Activated CD4-positive, alpha-beta T cell treated with anti-CD3 and anti-CD28 coated beads, Interleukin-2, amount 50 U/mL, for 1 hour (primary cell): Measurements from ENCODE around the gene OS9.
"Not testable (repeated sequence)": the region's sequence is repeated elsewhere in the genome, so short reads cannot be mapped to it uniquely, and the experiment has no call there.

ENCODE experiments used
- DNase-seq: peaks from one replicate; pipeline ENCODE4 v3.0.0-alpha.2; 2020

The OS9 gene

GRCh38 chr12:57693659-57694458 lies at the start of gene OS9:
Gene OS9, plus strand, starts transcription at chr12:57694132. Its CDS starts 30 bp downstream, at chr12:57694162.
- peak; percentile 90 for DNase-seq

DNA sequence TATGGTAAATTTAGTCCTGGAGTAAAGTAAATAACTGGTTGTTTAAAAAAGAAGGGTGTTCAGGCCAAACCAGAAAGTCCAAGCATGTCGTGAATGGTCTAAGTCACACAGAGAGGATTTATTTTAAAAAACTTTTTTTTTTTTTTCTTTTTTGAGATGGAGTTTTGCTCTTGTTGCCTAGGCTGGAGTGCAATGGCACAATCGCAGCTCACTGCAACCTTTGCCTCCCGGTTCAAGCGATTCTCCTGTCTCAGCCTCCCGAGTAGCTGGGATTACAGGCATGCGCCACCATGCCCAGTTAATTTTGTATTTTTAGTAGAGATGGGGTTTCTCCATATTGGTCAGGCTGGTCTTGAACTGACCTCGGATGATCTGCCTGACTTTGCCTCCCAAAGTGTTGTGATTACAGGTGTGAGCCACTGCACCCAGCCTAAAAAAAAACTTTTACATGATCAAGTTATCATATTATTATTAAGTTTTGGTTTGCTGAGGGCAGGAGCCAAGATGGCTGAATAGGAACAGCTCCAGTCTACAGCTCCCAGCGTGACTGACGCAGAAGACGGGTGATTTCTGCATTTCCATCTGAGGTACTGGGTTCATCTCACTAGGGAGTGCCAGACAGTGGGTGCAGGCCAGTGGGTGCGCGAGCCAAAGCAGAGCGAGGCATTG lies 47.8 kb upstream of the OS9 start:
- not testable (repeated sequence) for DNase-seq

DNA sequence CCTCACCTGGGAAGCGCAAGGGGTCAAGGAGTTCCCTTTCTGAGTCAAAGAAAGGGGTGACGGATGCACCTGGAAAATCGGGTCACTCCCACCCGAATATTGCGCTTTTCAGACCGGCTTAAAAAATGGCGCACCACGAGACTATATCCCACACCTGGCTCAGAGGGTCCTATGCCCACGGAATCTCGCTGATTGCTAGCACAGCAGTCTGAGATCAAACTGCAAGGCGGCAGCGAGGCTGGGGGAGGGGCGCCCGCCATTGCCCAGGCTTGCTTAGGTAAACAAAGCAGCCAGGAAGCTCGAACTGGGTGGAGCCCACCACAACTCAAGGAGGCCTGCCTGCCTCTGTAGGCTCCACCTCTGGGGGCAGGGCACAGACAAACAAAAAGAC lies 47.3 kb upstream of the OS9 start:
- DNase-seq, result not testable (repeated sequence)

- no peak for DNase-seq
These were observed 39.9 kb upstream of the OS9 start for GRCh38 chr12:57654042-57654441.

- DNase-seq, result no peak
These were observed 38.2 kb upstream of the OS9 start for GRCh38 chr12:57655541-57656240.

- not testable (repeated sequence) for DNase-seq
These were observed 37.5 kb upstream of the OS9 start for GRCh38 chr12:57656408-57656807.

DNA sequence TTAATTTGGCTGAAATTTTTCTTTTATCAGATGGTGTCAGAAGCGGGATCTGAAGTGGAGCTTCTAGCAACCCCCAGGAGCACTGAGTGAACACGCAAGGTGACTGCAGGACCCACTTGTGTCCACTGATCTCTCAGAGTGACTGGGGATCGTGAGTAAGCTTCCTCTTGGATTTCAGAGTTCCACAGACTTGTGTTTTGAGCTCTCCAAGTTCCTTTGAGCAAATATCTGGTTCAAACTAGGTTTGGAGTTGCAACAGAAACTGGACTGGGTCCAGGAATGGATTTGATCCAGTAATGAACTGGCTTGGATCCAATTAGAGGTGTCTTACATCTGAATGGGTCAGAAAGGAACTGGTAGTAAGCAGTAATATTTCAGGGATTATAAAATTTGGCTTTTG lies 36.2 kb upstream of the OS9 start:
- DNase-seq, result no peak

DNA sequence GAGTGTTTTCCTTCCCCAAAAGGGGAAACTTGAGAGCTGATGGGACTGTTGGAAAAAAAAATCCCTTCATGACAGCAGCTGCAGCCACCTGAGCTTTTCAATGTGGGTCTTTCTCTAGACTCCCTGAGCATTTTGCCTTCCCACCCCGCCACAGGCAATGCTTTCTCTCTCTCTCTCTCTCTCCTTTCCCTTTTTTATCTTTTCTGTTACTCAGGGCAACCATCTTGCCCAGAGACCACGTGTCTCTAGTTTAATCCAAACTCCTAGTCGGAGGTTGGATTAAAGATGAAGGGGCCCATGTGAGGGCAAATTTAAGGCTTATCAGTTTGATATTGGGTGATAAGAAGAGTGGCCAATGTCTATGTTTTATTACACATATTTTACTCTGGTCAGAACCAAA lies 35.0 kb upstream of the OS9 start:
- no peak for DNase-seq

DNA sequence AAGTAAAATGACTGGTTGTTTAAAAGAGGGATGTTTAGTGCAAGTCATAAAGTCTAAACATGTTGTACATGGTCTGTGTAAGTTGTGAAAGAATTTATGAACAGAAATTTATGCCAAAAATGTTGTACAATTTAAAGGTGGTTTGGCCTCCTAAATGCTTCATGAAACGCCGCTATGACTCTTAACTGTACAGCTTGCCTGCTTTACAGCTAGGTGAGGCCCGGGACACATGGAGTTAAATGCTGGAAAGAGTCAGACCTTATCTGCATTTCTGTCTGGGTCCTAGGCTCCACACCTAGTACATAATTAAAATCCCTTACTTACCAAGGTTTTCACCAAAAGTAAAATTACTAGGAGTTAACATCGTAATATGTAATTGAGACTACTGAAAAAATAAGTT lies 32.6 kb upstream of the OS9 start:
- DNase-seq, result no peak

- not testable (repeated sequence) for DNase-seq
These were observed 28.7 kb upstream of the OS9 start for GRCh38 chr12:57665066-57665820.

DNA sequence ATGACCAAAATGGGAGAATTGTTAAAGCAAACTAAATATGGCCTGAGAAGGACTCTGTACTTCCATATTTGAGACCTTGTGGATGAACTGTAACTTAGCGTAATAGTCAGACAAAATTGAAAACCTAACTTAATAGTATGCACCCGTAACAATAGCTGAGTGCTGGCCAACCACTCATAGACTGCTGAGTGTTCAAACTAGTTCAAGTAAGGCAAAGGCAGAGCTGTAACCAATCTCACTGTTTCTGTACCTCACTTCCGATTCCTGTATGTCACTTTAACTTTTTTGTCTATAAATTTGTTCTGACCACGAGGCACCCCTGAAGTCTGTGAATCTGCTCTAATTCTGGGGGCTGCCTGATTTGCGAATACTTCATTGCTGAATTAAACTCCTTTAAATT lies 27.0 kb upstream of the OS9 start:
- DNase-seq, result no peak

GRCh38 chr12:57669691-57670090 lies 24.2 kb upstream of the OS9 start:
- not testable (repeated sequence) for DNase-seq

- not testable (repeated sequence) for DNase-seq
These were observed 22.1 kb upstream of the OS9 start for GRCh38 chr12:57671811-57672210.

DNA sequence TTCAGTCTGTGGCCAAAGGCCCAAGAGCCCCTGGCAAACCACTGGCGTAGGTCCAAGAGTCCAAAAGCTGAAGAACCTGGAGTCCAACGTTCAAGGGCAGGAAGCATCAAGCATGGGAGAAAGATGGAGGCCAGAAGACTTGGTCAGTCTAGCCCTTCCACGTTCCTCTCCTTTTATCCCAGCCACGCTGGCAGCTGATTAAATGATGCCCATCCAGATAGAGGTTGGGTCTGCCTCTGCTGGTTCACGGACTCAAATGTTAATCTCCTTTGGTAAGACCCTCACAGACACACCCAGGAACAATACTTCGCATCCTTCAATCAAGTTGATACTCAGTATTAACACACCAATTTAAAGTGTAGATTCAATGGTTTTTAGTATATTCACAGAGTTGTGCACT lies 21.1 kb upstream of the OS9 start:
- no peak for DNase-seq

- no peak for DNase-seq
These were observed 19.2 kb upstream of the OS9 start for GRCh38 chr12:57674691-57675090.

- not testable (repeated sequence) for DNase-seq
These were observed 16.0 kb upstream of the OS9 start for GRCh38 chr12:57677947-57678346.

DNA sequence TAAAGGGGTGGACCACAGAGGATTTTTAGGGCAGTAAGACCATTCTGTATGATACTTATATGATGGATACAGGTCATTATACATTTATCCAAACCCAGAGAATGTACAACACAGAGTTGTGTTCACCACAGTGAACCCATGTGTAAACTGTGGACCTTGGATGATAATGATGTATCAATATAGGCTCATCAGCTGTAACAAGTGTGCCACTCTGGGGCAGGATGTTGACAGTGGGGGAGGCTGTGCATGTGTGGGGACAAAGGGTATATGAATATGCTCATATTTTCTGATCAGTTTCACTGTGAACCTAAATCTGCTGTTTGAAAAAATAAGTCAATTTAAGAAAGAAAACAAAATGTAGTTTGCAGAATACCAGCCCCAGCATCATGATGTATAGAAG lies 14.2 kb upstream of the OS9 start:
- no peak for DNase-seq

GRCh38 chr12:57687862-57688261 lies 6.1 kb upstream of the OS9 start:
- DNase-seq, result no peak

DNA sequence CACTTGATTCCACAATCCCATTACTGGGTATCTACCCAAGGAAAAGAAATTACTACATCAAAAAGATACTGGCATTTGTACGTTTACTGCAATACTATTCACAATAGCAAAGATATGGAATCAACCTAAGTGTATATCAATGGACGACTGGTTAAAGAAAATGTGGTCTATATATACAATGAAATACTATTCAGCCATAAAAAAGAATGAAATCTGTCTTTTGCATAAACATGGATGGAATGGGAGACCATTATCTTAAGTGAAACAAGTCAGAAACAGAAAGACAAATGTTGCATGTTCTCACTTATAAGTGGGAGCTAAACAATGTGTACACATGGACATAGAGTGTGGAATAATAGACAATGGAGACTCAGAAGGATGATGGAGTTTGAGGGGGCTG lies 5.0 kb upstream of the OS9 start:
- no peak for DNase-seq

DNA sequence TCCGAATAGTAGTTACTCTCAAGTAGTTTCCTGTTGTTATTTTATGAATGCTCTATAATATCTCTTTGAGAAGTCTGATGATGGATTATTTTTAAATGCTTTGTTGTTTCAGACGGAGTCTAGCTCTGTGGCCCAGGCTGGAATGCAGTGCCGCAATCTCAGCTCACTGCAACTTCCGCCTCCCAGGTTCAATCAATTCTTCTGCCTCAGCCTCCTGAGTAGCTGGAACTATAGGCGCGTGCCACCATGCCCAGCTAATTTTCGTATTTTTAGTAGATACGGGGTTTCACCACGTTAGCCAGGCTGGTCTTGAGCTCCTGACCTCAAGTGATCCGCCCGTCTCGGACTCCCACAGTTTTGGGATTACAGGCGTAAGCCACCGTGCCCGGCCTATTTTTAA lies 1.4 kb upstream of the OS9 start:
- no peak for DNase-seq

GRCh38 chr12:57693317-57693658 lies 644 bp upstream of the OS9 start:
- no peak for DNase-seq

GRCh38 chr12:57694459-57695019 lies 607 bp downstream of the OS9 start:
- DNase-seq, result no peak
